Dermis blood vessel endothelial cell (primary cell): Measurements from ENCODE around the gene CCDC174. TPM values are rescaled to one million over a fixed set of nuclear protein-coding genes. Genes with fewer than 3 reads are reported as not detected.
"Not testable (repeated sequence)": the region's sequence is repeated elsewhere in the genome, so short reads cannot be mapped to it uniquely, and the experiment has no call there.

Source experiments
- DNase-seq: peaks from one replicate; pipeline ENCODE4 v3.0.0; 2010
- total RNA-seq: library from RNA; depleted of rRNA; stranded (reverse); fragments of >200 nt; gene quantifications from 2 replicates; pipeline ENCODE4 v1.2.3, GENCODE V29; 2014

Gene CCDC174
- 8.3 and 9.2 TPM in 2 replicates for total RNA-seq

- DNase-seq = peak; percentile 100
Observed at GRCh38 chr3:14651440-14652251, at the start of gene CCDC174. Gene CCDC174 (plus strand): TSS chr3:14651762. CDS start chr3:14651837, 75 bp downstream.

GRCh38 chr3:14602006-14602803 is 49.4 kb upstream of the CCDC174 start:
- DNase-seq = no peak

- DNase-seq = no peak
Observed at GRCh38 chr3:14602804-14603644, 48.5 kb upstream of the CCDC174 start.

DNA sequence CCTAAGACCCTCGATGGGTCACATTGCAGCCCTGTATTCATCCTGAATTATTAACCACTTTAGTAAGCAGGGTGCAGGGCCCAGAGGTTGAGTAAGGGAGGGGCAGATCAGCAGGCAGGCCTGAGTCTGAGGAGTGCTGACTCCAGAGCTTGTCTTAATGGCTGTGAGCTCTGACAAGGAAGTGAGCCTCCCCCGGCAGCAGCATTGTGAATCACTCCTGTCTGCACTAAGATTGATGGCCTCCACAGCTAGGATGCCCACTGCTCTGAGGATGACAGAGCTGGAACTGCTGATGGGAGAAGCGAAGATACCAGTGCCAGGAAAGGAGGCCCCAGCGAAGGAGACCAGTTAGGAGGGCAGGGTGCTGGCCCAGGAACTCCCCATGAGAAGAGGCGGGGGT is 46.5 kb upstream of the CCDC174 start:
- DNase-seq = peak; percentile 7

GRCh38 chr3:14605744-14606143 is 45.8 kb upstream of the CCDC174 start:
- no peak for DNase-seq

- no peak for DNase-seq
Observed at GRCh38 chr3:14606669-14607339, 44.8 kb upstream of the CCDC174 start.

DNA sequence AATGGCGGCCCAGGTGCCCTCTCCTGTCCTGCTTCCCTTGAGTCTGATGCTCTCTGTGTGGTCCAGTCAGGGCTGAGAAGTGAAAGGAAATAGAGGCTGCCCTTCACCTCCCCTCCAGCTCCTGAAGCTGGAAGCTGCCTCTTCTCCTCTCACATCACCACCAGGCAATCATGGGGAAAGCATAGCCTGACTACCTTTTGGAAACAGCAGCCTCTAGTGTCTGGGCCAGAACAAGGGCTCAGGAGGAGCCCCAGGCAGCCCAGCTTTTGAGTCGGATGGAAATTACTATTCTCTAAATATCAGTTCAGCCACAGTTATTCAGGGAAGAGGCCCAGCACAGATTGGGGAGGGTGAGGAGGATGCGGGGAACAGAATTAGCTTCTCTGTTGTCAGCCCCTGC is 43.3 kb upstream of the CCDC174 start:
- DNase-seq = no peak

- DNase-seq = not testable (repeated sequence)
Observed at GRCh38 chr3:14609058-14609457, 42.5 kb upstream of the CCDC174 start.

GRCh38 chr3:14609506-14609905 is 42.1 kb upstream of the CCDC174 start:
- DNase-seq = no peak

- no peak for DNase-seq
Observed at GRCh38 chr3:14609941-14610340, 41.6 kb upstream of the CCDC174 start.

GRCh38 chr3:14614189-14614588 is 37.4 kb upstream of the CCDC174 start:
- no peak for DNase-seq

- DNase-seq = no peak
Observed at GRCh38 chr3:14614862-14615261, 36.7 kb upstream of the CCDC174 start.

DNA sequence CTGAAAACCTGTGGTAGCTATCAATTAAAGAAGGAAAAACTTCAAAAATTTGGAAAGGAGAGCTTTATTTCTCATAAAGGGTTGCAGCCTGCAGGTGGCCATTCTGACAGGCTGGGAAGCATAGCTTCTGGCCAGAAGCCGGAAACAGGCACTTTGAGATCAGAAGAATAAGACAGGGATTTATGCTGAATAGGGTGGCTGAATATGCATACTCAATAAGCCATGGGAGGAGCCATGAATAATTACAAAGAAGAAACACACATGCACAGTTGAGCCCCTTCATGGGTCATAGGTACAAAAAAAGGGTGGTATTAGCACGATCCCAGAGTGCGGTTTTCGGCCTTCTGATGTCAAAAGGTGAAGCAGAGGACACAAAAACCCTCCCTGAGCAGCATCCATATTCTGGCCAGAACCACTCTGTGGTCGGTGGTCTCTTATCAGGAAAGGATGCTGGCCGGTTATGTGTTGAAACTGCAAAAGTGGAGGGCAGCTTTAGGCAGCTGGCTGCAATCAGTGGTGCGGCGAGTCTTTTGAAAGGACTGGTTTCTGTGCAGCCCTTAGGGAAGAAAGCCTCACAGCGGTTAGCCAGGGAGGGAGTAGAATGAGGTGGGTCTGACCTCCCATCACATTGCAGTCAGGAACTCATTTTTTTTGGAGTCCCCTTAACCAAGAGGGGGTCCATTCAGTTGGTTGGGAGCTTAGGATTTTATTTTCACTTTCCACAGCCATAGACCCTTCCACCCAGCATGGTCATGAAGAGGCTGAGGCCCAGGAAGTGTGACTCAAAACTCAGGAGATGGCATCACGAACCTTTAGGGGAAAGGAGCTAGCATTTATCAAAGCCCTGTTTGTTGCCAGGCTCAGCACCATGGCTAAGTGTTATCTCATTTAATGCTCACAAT is 34.7 kb upstream of the CCDC174 start:
- DNase-seq = no peak

DNA sequence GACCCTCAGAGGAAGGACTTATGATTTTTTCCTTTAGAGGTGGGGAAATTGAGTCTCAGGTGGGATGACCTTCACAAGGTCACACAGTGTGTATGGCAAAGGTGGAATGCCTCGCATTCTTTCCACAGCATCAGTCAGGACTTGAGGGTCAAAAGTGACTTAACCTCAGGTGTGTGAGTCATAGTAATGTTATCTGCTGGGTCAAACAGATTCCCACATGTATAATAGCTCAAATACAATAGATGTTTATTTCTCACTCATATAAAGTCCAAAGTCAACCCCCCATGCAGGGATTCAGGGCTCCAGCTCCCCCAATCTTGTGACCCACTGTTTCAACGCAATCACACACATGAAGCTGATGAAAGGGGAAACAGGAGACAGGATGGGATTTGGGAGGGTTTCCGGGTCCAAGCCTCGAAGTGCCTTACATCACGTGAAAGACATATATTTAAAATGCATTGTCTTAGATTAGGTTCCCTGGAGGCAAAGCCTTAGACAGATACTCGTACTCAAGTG is 34.0 kb upstream of the CCDC174 start:
- no peak for DNase-seq

- no peak for DNase-seq
Observed at GRCh38 chr3:14619605-14620004, 32.0 kb upstream of the CCDC174 start.

DNA sequence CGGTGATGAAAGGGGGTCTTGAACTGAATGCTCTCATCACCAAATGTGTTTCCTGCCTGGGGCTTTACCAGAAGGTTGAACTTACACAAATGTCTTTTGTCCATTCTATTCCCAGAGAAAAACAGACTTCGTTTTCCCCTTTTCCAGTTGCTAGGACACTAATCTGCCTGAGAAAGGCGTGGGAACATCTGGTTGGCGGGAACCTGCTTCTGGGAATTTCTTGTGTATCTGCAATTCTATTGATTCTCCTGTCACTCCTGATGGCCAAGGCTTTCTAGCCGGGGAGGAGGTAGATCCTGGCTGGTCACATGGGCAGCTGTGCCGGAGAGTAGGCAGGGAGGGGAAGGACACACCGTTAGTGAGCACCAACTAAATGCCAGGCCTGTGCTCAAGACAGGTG is 31.1 kb upstream of the CCDC174 start:
- peak; percentile 22 for DNase-seq

DNA sequence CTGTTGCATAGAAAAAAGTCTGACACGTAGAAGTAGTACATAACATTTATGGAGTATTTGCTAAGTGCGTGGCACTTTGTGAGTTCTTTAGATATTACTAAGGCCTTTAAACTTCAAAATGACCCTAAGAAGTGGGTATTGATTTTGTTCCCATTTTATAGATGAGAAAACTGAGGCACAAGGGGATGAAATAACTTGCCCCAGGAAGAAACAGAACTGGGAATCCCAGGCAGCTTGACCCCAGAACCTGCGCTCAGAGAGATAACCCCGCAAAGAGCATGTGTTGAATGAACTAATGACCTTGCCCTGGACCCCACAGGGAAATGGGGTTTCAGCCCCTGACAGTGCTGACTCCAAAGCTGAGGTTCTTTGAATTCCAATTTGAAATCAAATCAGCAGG is 30.5 kb upstream of the CCDC174 start:
- DNase-seq = no peak

DNA sequence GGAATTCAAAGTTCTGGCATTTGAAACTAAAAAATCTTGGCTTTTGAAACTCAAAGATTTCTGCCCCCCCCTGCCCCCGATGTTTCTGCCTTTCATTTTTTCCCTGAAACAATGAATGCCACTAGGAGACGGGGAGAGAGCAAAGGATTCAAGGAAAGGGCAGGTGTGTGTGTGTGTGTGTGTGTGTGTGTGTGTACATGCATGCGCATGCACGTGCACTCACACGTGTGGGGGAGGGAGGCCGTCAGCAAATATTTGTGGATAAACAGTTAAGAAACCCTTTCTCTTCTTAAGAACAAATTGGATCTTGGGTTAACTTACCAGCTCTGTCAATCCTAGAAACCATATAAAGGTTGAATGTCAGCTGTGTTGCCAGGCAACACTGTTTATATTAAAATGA is 29.2 kb upstream of the CCDC174 start:
- no peak for DNase-seq

- DNase-seq = no peak
Observed at GRCh38 chr3:14623569-14624051, 28.0 kb upstream of the CCDC174 start.

GRCh38 chr3:14624498-14624897 is 27.1 kb upstream of the CCDC174 start:
- no peak for DNase-seq

DNA sequence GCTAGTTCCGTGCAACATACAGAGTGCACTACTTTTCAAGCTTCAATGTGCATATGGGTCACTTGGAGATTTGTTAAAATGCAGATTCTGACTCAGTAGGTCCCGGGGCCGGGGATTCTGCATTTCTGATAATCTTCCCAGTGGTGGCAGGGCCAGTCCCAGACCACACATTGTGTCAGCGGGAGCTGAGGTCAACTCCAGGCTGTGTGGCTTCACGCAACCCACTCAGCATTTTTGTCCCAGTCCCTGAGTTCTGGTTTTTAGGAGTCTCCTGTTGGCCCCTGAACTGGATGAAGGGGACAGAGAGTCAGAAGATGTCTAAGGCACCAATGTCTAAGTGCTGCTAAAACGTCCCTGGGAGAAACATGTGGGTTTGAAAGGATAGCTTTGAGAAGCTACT is 26.1 kb upstream of the CCDC174 start:
- DNase-seq = no peak
